GM12875 (cell line): ENCODE measurements around the gene OPTC.

Experiments used
- H3K4me3 ChIP-seq: one replicate; pipeline ENCODE4 v1.5.1; 2011; ENCODE audit warnings: low read depth, low read length, control low read depth
- TF ChIP-seq, protein P1 (sequence below): IDR thresholded peaks from 2 replicates; pipeline ENCODE4 v1.5.1; 2011; ENCODE audit warnings: low read depth, mild to moderate bottlenecking, control low read depth, inconsistent platforms, low read length, moderate library complexity, borderline replicate concordance; ENCODE audit not compliant: insufficient read depth

The OPTC gene

DNA sequence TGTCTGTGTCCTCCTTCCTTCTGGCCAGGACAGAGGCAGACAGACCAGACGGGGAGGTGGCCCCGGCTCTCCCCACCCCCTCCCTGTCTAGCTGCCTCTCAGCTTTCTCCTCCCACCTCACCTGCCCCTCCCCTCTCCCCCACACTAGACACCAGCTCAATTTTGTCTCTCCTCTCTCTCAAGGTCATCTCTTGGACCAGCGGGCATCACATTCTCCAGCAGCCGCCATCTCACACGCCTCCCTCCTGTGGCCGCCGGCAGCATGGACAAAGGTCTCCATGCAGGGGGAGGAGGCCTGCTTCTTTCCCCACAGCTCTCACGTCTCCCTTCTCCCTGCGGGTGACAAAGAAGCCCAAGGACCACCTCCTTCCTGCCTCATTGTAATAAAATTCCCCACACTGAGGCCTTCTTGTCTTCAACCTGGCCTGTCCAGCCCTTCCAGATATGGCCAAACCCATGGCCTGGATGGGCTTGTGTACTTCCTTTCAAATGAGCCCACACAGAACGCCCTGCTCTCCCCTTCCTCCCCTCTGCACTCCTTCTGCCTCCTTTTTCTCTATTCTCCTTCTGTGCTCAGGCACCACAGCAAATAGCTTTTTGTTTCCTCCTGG, 14.6 kb downstream of the OPTC start:
- TF ChIP-seq, protein P1, sequence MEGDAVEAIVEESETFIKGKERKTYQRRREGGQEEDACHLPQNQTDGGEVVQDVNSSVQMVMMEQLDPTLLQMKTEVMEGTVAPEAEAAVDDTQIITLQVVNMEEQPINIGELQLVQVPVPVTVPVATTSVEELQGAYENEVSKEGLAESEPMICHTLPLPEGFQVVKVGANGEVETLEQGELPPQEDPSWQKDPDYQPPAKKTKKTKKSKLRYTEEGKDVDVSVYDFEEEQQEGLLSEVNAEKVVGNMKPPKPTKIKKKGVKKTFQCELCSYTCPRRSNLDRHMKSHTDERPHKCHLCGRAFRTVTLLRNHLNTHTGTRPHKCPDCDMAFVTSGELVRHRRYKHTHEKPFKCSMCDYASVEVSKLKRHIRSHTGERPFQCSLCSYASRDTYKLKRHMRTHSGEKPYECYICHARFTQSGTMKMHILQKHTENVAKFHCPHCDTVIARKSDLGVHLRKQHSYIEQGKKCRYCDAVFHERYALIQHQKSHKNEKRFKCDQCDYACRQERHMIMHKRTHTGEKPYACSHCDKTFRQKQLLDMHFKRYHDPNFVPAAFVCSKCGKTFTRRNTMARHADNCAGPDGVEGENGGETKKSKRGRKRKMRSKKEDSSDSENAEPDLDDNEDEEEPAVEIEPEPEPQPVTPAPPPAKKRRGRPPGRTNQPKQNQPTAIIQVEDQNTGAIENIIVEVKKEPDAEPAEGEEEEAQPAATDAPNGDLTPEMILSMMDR, result no peak
- no peak overlapping the region for H3K4me3 ChIP-seq

DNA sequence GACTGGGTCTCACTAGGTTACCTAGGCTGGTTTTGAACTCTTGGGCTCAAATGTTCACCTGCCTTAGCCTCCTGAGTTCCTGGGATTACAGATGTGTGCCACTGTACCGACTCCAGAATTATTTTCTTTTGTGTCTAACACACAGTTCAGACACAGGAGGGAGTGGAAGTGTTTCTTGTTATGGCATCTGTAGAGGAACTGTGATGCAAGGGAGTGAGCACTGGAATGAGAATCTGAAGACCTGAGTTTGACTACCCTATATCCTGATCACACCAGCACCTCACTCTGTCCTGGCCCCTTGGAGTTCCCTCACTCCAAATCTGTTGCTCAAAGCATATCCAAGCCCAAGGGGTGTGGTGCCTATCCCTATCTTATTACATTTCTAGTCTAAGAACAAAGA, 15.2 kb downstream of the OPTC start:
- TF ChIP-seq, protein P1, result no peak
- H3K4me3 ChIP-seq, result no peak overlapping the region

DNA sequence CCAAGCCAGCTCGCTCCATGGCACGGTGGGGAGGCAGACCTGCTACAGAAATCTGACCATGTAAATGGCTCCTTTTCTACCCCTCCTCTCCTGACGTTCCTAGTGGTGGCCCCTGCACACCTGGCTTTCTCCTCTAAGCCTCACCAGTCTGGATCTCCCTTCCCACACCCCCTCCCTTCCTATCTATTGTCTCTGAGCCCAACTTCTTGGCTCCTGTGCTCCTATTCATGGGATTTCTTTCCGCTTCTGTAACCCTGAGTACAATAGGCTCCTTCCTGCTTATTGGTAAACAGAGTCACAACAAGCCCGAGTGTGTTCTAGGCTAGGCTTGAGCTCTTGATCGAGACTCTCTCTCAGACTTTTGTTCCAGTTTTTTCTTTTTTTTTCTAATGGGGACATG, 17.6 kb downstream of the OPTC start:
- TF ChIP-seq, protein P1, result no peak

DNA sequence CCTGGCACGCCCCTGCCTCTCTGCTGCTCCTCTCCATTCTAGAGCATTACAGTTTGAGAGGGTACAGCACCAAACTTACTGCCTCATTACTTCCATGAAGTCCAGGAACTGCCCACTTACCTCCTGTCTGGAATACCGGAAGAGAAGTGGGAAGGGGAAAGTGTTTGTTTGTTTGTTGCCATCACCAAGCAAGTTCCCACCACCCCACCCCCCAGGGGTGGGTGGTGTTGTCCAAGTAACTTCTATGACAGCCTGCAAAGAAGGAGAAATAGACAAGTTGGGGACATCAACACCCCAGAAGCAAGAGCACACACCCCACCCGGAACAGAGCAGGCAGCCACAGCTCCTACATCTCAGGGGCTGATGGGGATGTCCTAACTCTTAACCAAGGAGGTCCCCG, 18.0 kb downstream of the OPTC start:
- H3K4me3 ChIP-seq, result no peak overlapping the region
- TF ChIP-seq, protein P1, result no peak

More for the DNA sequence above, 17.6 kb downstream of the OPTC start:
- H3K4me3 ChIP-seq, result no peak overlapping the region

DNA sequence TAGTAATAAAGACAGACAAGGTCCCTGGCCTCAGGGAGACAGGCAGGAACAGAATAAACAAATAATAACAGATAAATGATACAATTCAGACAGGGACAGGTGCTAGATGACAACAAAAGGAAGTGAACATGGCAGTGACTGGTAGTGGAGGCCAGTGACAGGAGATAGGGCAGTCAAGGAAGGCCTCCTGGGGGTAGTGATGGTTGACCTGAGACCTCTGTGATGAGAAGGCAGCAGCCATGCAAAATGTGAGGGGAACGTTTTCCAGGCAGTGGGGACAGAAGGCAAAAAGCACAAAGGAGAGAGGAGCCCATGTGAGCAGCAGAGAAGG, 18.5 kb downstream of the OPTC start:
- no peak overlapping the region for H3K4me3 ChIP-seq
- TF ChIP-seq, protein P1, result no peak

DNA sequence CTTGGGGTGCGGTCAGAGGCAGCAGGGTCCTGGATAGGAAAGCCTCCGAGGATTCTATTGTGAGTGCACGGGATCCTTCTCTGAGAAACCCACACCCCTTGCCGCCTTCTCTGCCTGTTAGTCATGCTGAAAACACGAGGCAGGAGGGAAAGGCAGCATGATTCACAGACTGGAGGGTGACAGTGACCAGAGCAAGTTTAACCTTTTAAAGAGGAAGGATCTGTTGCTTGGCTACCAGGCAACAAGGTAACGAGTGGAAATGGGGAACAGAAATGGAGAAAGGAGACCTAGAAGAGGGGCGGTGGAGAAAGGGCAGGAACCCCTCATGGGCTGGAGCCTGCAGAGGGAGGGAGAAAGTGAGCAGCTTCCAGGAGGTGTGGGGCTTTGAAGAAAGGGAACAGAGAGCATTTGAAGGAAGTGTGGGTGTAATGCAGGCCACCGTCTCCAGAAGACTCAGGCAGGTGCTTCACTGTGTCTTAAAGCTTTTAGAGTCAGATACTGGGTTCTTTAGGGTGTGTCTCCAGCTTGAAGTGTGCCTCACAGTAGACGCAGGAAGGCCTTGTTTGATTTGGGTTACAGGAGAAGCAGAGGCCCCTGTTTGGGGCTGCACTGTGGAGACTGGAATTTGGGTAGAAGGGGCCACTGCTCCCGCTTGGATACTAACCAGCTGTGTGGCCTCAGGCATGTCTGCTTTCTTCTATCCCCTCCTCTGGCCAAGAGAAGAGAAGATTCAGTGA, 19.1 kb downstream of the OPTC start:
- TF ChIP-seq, protein P1, result no peak
- no peak overlapping the region for H3K4me3 ChIP-seq

DNA sequence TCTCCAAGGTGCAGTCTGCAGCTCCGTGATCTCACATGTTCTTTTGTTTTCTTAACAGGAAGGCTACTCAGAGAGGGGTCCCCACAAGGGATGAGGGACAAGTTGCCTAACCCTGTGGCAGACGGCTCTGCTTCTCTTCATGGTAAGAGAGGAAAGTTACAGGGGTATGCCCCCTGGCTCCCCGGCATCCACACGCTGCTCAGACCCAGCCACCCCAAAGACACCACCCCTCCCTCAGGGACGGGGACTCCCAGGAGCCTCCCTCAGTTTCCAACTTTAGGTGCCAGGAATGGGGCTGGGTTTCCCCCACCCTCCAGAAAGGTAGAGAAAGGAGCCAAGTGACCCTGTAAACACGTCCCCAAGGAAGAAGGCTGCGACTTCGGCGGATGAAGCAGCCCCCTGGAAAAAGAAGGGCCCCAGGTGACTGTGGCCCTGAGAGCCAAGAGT, 19.7 kb downstream of the OPTC start:
- H3K4me3 ChIP-seq, result no peak overlapping the region
- TF ChIP-seq, protein P1, result no peak
